ENCODE measurements around the gene CDSN.
"Not testable (repeated sequence)": the region's sequence is repeated elsewhere in the genome, so short reads cannot be mapped to it uniquely, and the experiment has no call there.

The CDSN gene, protein sequence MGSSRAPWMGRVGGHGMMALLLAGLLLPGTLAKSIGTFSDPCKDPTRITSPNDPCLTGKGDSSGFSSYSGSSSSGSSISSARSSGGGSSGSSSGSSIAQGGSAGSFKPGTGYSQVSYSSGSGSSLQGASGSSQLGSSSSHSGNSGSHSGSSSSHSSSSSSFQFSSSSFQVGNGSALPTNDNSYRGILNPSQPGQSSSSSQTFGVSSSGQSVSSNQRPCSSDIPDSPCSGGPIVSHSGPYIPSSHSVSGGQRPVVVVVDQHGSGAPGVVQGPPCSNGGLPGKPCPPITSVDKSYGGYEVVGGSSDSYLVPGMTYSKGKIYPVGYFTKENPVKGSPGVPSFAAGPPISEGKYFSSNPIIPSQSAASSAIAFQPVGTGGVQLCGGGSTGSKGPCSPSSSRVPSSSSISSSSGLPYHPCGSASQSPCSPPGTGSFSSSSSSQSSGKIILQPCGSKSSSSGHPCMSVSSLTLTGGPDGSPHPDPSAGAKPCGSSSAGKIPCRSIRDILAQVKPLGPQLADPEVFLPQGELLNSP

GRCh38 chr6:31120151-31120915 is at the start of gene CDSN:
CDSN (minus strand) TSS chr6:31120446; CDS start chr6:31120419, 27 bp downstream.
- DNase-seq: no peak

DNA sequence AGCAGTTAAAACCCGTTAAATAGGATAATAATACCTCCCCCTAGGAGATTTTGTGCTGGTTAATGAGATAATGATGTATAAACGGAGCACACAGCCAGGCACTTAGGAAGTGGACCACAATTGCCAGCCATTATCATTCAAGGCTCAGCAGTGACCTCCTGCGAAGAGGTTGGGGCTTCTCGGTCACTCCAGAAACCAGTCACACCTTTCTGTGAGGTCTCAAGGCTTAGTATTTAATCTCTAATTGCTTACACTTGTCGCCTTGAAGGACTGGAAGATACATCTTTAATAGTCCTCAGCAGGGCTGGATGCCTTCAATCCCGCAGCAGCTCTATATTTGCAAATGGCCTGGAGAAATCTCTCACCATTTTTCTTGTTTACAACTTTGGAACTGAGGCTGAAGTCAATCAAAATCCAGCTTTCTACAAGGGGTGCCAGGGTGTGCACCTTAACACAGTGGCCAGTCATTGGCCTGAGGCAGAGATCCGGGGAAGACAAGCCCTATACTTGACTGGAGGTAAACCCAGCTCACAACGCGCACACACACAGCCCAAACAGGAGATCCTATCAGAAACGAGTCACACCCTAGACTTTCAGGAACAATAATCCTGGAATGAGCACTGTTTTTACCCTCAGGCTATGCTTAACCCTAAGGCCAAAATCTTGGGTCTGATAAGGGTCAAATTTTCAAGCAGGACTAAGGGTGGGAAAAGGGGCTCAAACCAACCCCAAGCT is 49.0 kb upstream of the CDSN start:
- DNase-seq: no peak

GRCh38 chr6:31168606-31169005 is 48.4 kb upstream of the CDSN start:
- no peak for DNase-seq

GRCh38 chr6:31165986-31166385 is 45.7 kb upstream of the CDSN start:
- no peak for DNase-seq

DNA sequence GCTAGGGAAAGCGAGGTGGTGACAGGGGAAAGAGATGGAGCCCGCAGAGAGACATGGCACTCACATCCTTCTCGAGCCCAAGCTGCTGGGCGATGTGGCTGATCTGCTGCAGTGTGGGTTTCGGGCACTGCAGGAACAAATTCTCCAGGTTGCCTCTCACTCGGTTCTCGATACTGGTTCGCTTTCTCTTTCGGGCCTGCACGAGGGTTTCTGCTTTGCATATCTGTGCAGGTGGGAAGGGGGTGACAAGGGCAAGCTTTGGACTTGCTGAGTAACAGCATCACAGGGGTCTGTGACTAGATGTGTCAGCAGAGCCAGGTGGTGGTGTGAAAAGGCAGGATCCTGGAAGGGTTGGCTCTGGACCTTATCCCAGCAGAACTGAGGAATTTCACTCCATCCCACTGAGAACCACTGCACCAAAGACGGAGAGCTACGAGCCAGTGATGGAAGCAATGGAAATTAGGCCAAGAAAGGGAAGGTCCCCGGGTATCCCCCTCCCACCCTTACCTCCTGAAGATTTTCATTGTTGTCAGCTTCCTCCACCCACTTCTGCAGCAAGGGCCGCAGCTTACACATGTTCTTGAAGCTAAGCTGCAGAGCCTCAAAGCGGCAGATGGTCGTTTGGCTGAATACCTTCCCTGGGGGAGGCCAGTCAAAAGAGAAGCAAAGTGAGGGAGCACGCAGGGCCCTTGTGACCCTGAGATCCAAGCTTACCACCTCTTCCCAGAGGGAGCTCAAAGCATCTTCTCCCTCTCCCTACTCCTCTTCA is 45.0 kb upstream of the CDSN start:
- not testable (repeated sequence) for DNase-seq

- DNase-seq: not testable (repeated sequence)
These were observed 44.3 kb upstream of the CDSN start for GRCh38 chr6:31164475-31165063.

DNA sequence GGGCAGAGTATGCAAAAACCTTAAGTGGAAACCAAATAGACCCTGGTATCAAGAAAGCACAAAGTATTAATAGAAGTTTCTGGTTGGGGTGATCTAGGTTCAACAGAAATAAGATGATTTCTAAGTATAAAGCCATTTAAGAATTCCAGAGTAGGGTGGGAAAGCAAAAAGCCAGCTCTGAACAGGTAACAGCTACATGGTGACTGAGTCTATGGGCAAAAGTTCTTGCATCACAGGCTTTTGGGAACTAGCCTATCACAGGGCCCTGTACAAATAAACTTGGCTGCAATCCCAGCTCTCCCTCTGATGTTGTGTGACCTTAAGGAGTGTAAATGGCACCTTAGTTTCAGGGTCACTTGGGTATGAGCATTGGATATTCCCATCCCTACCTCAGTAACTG is 43.7 kb upstream of the CDSN start:
- DNase-seq: no peak

DNA sequence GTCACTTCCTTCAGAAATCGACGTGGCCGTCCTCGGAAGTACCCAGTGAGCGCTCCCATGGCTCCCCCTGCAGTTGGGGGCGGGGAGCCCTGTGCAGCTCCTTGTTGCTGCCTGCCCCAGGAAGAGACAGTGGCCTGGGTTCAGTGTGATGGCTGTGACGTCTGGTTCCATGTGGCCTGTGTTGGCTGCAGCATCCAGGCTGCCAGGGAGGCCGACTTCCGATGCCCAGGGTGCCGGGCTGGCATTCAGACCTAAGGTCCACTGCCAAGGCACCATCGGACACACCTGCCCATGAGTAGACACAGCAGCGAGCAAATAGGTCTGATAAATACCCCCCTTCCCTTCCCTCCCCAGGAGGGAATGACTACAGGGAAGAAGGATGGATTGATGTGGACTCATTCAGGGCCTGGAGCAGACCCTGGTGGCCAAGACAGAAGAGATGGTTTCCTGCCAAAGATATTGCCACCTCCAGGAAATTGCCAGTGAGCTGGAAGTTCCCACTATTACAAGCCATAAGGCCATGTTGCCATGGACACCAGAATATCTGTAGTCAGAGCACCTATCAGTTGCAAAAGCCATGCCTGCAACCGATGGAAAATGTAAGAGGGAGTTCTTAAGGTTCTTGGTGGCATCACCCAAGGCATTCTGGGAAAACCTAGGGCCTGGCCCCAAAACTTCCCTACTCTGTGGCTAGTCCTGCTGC is 42.4 kb upstream of the CDSN start:
- DNase-seq: no peak

DNA sequence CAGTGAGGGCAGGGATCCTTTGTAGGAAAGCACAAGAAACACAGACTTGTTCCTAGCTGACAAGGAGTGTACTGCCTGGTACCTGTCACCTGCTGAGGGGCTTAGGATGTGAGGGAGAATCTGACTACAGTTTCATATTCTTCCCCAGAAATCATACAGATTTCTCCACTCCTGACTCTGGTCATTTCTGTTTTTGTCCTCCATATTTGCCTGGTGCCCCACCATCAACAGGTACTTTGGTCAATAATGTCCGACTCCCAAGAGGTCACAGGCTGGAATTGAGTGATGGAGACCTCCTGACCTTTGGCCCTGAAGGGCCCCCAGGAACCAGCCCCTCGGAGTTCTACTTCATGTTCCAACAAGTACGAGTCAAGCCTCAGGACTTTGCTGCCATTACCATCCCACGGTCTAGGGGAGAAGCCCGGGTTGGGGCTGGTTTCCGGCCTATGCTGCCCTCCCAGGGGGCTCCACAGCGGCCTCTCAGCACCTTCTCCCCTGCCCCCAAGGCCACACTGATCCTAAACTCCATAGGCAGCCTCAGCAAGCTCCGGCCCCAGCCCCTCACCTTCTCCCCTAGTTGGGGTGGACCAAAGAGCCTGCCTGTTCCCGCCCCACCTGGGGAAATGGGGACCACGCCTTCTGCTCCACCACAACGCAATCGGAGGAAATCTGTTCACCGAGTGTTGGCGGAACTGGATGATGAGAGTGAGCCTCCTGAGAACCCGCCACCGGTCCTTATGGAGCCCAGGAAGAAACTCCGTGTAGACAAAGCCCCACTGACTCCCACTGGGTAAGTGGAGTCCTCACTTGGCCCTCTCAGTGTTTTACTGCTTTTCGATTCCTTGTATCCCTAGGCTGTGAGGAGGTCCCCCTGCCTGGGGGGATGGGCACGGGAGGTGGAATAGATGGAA is 41.2 kb upstream of the CDSN start:
- no peak for DNase-seq

- DNase-seq: peak; percentile 42
These were observed 38.9 kb upstream of the CDSN start for GRCh38 chr6:31158863-31159855.

- DNase-seq: peak; percentile 99
These were observed 38.1 kb upstream of the CDSN start, which contains the start of gene TCF19 for GRCh38 chr6:31158140-31158862. TCF19 (plus strand) TSS chr6:31158589; CDS start chr6:31159470, 881 bp downstream.

GRCh38 chr6:31157513-31158139 is 37.4 kb upstream of the CDSN start, which contains the start of gene CCHCR1:
CCHCR1 (minus strand) TSS chr6:31157802; CDS start chr6:31157600, 202 bp downstream.
- DNase-seq: no peak

GRCh38 chr6:31156641-31157040 is 36.4 kb upstream of the CDSN start:
- DNase-seq: no peak

GRCh38 chr6:31154436-31154835 is 34.2 kb upstream of the CDSN start:
- DNase-seq: no peak

- DNase-seq: no peak
These were observed 32.5 kb upstream of the CDSN start for GRCh38 chr6:31152781-31153180.

- no peak for DNase-seq
These were observed 29.7 kb upstream of the CDSN start for GRCh38 chr6:31149827-31150447.

DNA sequence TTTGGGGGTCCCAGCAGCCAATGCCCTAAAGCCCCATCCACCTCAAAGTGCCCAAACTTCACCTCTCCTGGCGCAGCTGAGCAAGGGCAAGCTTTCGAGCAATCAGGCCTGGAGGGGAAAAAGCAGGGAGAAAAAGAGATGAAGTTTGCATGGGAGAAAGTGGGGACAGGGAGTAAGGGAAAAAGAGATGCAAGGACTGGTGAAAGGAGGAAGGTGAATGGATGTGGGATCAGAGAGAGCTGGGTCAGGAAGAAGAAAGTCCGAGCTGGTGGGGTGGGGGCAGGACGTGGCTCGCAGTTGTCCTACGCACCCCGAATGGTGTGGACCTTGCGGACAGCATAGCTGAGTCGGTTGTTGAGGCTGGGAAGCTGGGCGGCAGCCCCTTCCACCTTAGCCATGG is 25.1 kb upstream of the CDSN start:
- DNase-seq: no peak

Measured in activated CD4-positive, CD25-positive, alpha-beta regulatory T cell treated with anti-CD3 and anti-CD28 coated beads, Interleukin-2, amount 50 U/mL, for 72 hours (primary cell).